ENCODE data around the gene TNNI3K.

Gene TNNI3K

DNA sequence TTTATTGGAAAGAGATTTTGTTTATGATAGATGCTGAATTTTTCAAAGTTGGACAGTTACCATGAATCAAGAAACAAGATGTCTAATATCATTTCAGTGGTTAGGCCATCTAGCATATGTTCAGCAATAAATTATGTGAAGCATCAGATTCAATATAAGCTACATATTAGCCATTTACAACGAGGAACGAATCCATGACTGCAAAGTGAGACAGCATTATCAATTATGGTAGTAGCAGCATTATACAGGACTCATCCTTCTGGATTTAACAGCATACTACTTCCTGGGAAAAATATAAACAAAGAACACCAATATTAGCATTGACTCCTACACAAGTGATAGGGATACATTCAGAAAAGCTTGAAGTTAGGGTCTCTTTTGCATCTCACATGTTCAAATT lies 218.1 kb downstream of the TNNI3K start:
- DNase-seq = no peak

- DNase-seq = no peak
Measured at GRCh38 chr1:74455390-74455789, 220.2 kb downstream of the TNNI3K start.

DNA sequence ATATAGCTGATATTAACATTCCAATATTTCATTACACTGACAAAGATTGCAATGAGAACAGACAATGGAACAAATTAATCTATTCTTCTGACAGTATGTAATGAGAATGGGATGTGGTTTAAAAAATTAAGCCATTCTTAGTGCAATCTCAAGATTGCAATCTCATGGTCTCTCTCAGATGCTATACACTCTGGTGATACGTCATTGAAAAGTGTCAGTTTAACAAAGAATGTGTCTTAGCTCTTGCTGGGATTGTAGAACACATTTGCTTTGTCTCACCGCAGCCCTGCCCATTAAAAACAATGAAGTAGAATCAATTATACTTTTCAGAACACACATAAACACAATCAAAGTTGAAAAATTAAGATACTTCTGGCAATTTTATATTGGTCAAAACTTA lies 222.1 kb downstream of the TNNI3K start:
- no peak for DNase-seq

GRCh38 chr1:74463333-74463988 lies 228.3 kb downstream of the TNNI3K start:
- DNase-seq = no peak

- no peak for DNase-seq
Measured at GRCh38 chr1:74464037-74464436, 228.8 kb downstream of the TNNI3K start.

- no peak for DNase-seq
Measured at GRCh38 chr1:74465193-74465681, 230.1 kb downstream of the TNNI3K start.

- DNase-seq = no peak
Measured at GRCh38 chr1:74467786-74468377, 232.7 kb downstream of the TNNI3K start.

DNA sequence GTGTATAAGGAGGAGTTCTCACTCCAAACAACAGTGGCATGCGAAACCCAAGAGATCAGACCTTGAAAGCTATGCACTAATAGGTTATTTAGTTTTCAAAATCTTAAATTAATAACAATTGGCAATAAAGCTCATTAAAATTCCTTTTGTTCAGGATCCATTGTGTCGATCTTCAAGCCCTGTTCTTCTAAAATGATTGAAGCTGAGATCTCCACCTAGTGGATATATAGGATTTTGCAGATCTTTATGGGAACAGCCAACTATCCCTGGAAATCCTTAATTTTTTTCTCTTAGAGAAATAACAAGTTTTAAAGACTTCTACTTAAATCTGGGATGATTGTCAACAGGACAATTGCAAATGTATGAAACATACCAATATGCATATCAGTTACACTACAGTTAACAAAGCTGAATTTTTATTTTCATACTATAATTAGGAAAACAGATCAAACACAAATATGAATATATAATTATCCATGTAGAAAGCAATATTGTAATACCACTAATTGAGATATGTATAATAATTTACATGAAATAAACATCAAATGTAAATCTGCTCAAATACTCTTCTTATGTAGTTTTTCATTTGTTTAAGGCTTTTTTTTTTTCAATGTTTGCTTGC lies 233.9 kb downstream of the TNNI3K start:
- no peak for DNase-seq

DNA sequence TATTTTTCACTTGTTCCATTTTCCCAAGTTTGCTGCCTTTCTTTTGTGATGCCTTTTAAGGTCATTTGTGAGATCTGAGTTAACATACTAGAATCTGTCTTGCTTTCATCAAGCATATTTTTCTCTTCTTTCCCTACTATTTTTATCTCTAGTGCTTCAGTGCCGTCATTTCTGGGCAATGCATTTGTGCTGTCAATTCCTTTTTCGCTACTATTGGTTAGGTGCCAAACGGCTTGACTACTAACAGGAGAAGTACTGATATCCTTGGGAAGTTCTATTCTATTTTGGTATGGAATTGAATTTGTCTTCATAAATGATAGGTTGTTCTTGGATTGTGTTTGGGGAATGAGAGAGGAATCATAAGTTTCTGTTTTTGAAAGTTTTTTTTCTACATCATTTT lies 235.1 kb downstream of the TNNI3K start:
- no peak for DNase-seq

GRCh38 chr1:74470936-74471335 lies 235.7 kb downstream of the TNNI3K start:
- DNase-seq = no peak

- DNase-seq = no peak
Measured at GRCh38 chr1:74471470-74471869, 236.3 kb downstream of the TNNI3K start.

GRCh38 chr1:74474585-74474984 lies 239.4 kb downstream of the TNNI3K start:
- DNase-seq = no peak

DNA sequence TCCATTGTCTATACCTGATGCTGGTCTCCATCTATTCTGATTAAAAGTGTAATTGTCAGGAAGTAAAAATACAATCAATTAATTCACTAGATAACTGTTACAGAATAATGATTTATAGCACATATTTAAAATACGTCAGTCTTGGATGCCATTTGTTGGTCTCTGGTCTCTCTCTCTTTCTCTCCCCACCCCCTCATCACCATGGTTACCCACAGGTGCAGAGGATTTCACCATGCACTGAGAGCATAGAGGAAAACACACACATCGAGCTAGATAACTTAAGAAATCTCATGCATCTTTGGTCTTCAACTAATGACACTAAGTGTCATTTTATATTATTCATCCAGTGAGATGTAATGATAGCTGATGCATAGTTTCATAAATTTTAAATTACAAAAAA lies 243.8 kb downstream of the TNNI3K start:
- no peak for DNase-seq

GRCh38 chr1:74480068-74480467 lies 244.9 kb downstream of the TNNI3K start:
- no peak for DNase-seq

DNA sequence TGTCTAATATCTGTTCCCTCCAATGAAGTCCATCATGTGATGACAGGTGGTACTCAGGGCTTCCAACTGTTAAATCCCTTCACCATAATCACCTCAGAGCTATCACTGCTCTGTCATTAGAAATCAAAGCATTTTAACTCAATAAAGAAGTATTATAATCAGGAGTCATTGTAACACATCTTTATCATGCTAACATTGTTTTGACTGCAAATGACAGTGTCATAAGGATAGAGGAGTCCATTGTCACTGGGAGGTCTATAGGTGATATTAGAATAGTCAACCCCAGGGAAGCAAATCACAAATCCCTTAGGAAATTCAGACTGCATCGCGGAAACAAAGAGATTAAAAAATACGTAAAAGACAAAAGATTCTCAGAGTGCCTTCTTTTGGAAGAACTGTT lies 246.4 kb downstream of the TNNI3K start:
- no peak for DNase-seq

DNA sequence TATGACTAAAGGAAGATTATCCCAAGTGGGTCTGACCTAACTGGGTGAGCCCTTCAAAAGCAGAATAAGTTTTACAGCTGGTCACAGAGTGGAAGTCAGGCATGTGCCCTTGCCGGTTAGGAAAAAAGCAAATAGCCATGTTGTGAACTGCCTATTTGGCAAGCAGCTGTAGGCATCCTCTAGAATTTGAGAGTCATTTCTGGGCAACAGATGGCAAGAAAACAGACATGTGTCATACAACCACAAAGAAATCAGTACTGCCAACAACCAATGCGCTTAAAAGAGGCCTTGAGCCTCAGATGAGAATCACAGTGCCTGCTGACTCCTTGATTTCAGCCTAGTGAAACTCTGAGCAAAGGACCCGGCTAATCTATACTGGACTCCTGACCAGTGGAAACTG lies 250.4 kb downstream of the TNNI3K start:
- DNase-seq = no peak

- DNase-seq = no peak
Measured at GRCh38 chr1:74486036-74486435, 250.8 kb downstream of the TNNI3K start.

- no peak for DNase-seq
Measured at GRCh38 chr1:74496669-74497068, 261.5 kb downstream of the TNNI3K start.

DNA sequence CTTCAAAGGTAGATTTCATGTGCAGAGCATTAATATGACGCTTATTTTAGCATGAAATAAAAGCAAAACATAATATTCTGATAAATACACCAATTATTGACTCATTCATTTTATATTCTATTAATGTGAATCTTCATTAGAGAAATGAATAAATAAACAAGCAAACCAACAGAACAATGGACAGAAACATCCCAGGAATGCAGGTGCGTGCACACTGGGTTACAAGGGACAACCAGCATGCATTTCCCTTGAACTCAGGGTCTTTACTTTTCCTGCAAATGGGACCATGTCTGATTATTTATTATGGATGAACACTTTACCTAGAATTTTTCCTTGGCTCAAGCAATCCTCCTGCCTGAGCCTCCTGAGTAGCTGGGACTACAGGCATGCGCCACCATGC lies 263.7 kb downstream of the TNNI3K start:
- no peak for DNase-seq

DNA sequence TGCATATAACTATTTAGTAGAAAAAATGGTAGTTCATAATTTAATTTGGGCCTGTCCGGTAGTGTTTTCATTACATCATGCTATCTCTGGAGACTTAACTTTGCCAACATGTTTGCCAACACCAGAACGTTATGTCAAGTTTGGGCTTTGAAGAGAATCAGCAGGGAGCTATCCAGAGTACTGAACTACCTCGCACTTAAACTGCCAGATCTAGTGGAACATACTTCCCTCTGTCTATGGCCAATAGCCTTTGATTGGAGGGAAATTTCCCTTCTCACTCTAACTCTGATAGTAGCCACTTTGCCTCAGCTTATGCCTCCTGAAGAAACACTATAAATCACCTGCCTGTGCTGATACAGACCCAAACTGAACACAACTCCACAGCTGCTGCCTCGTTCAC lies 267.2 kb downstream of the TNNI3K start:
- no peak for DNase-seq

DNA sequence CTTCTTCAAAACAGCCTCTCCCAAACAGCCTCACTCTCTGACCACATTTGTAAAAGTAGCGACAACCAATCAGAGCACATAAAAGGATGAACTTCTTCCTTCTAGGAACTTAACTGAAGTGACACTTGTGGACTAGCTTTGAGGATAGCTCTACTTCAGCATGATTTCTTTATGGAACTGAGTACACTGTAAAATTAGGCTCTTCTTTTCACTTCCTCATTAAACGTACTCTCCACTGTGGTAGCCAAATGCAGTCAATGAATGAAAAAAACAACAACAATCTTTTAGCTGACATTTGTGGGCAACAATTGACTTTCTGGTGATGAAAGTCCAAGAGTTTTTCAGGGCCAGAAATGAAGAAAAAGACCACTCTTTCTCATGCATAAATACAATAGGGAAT lies 267.7 kb downstream of the TNNI3K start:
- DNase-seq = no peak

DNA sequence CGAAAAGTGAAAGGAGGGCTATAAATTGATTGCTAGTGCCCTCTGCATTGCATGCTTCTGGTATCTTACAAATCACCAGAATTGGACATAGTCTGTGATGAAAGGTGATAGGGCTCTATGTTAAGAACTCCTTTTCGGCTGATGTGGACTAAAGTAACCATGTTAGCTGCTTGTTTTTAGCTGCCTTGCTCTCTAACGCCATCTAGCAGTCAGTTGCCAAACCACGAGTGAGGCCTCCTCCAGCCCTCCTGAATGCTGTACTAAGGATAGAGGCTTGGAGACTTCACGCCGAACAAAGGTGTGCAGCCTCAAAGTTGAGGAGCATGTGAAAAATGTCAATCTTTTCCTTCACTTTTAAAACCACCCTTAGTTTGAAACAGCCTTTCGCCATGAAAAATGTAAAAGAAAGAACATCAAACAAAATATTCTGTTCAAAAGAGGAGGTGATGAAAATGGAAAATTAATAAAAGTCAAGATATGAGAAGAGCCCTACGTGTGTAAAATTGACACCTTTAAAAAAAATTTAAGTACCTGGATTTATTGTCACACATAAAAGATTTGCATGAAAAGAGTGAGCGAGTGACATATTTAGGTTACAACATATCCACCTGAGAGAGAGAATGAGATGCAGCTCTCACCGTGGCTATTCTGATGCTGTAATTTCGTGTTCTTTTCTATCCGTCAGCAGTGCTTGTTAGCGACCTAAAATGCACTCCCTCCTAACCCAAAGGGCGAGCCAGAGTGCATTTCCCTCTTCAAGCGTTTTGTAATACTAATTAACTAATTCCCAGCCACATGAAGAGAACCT lies 269.1 kb downstream of the TNNI3K start:
- peak; percentile 32 for DNase-seq

DNA sequence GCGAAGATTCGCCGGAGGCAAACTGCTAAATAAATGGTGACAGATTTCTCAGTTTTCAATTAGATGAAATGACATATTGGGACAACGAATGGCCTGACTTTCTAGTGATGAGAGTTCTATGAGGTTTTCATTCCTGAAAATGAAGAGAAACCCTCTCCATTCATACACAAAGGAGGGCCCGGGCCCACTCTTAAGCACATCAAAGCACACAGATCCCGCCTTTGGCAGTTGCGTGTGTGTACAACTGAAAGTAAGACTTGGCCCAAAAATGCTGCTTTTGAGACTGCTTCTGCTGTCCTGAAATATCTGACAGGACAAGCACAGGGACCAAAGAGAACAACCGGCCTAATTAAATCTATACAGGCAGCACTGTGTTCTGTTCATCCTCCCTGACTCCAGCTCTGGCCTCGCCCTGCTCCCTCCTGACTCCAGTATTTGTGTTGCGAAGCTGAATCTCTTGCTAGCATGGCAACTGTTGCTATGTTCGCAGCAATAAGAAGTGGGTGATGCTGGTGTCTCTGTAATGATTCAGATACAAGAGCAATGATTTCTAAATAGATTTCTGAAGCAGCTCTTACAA lies 269.8 kb downstream of the TNNI3K start:
- no peak for DNase-seq

Measured in stimulated activated CD4-positive, alpha-beta T cell treated with anti-CD3 and anti-CD28 coated beads, Interleukin-4, amount 100 ng/mL, for 24 hours (primary cell).